HepG2 (cell line): Measurements from ENCODE around the gene MTMR4. TPM values are rescaled to one million over a fixed set of nuclear protein-coding genes. Genes with fewer than 3 reads are reported as not detected.

Experiments
- MAF1 ChIP-seq: sonication (generic); formaldehyde crosslinking; IDR thresholded peaks from 2 replicates; pipeline ENCODE4 v1.5.0; 2020; ENCODE audit warnings: missing genetic modification reagents, borderline replicate concordance
- NONO ChIP-seq, 2 experiments: fragments of 450-650 bp in 1 of 2; sonication (generic) in 1 of 2; formaldehyde crosslinking in 1 of 2; IDR thresholded peaks in 1 of 2; conservative IDR thresholded peaks in 1 of 2; 2 replicates each; pipeline versions ENCODE4 v1.6.1 to v1.8.0; 2017 to 2022; ENCODE audit warnings: mild to moderate bottlenecking in 1 of 2, missing genetic modification reagents in 1 of 2, moderate library complexity in 1 of 2
- SIX4 ChIP-seq: sonication (generic); formaldehyde crosslinking; IDR thresholded peaks from 2 replicates; pipeline ENCODE4 v1.4.0; 2020; ENCODE audit warnings: missing genetic modification reagents
- ZNF468 ChIP-seq: sonication (generic); formaldehyde crosslinking; IDR thresholded peaks from 2 replicates; pipeline ENCODE4 v1.8.0; 2022; ENCODE audit warnings: mild to moderate bottlenecking, moderate library complexity, missing genetic modification reagents
- ZNF776 ChIP-seq: sonication (generic); formaldehyde crosslinking; IDR thresholded peaks from 2 replicates; pipeline ENCODE4 v1.4.0; 2020; ENCODE audit warnings: mild to moderate bottlenecking, missing genetic modification reagents
- polyA plus RNA-seq, 8 experiments: library from polyadenylated mRNA; depleted of rRNA in 3 of 8; stranded (reverse) in 7 of 8; unstranded in 1 of 8; fragments of >200 nt; fragmentation: Illumina TruSeq in 4 of 8; extraction: Trizol in 4 of 8; gene quantifications; 2 replicates each; pipeline versions ENCODE4 v1.2.1 to v1.2.3, GENCODE V29; 2011 to 2016; ENCODE audit warnings: low read depth in 4 of 8, missing spikeins in 1 of 8, mixed read lengths in 1 of 8; ENCODE audit not compliant: insufficient read depth in 1 of 8
- total RNA-seq, 5 experiments: library from RNA; depleted of rRNA; stranded (reverse); fragments of >200 nt; fragmentation: Illumina TruSeq; extraction: Trizol; gene quantifications; 2 replicates each; pipeline ENCODE4 v1.2.3, GENCODE V29; 2016; ENCODE audit warnings: low read depth in 1 of 5
- TF ChIP-seq, protein P1 (sequence below): sonication (generic); formaldehyde crosslinking; conservative IDR thresholded peaks from 2 replicates; pipeline ENCODE4 v1.4.0; 2020; ENCODE audit warnings: mild to moderate bottlenecking, missing genetic modification reagents, moderate library complexity
- TF ChIP-seq, protein P2 (sequence below), 2 experiments: sonication (generic) in 1 of 2; formaldehyde crosslinking in 1 of 2; IDR thresholded peaks; 2 replicates each; pipeline versions ENCODE4 v1.4.0 to v1.6.1; 2018 to 2020; ENCODE audit warnings: missing genetic modification reagents in 2 of 2, borderline replicate concordance in 1 of 2, low read depth in 1 of 2, mild to moderate bottlenecking in 1 of 2, missing biosample characterization in 1 of 2
- TF ChIP-seq, protein P3 (sequence below): sonication (generic); formaldehyde crosslinking; IDR thresholded peaks from 2 replicates; pipeline ENCODE4 v1.8.0; 2022; ENCODE audit warnings: low read depth, missing genetic modification reagents

Gene MTMR4
- total and polyA plus RNA-seq, 2 of the 13 experiments (the other 11 are each of a cell fraction or from before 2014, with no cell fraction given), result 62.5 to 65.1 TPM

DNA sequence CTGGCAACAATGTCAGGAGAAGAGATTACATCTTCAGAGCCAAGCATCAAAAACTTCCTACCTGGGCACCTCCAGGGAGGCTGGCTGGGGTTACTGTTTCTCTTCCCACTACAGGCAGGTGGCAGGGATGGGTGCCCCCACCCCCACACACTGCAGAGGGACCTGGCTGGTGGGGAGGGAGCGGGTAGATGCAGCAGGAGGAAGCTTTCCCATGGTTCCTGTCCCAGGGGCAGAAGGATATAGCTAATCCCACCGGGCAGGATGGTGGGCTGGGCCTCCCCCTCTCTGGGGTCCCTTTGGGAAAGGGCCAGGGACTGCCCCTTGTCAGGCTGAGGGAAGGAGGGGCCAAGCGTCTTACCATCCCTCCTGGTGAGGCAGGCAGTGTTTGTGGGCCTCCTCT, 16.7 kb upstream of the MTMR4 start (continued):
- TF ChIP-seq MAF1 (no peak), ZNF776 (CRISPR knock-in tag) (no peak), NONO (IDR thresholded peaks at IDR 0.05) (no peak), NONO (CRISPR knock-in tag; conservative IDR thresholded peaks at IDR 0.05) (no peak), ZNF468 (CRISPR knock-in tag) (no peak), SIX4 (CRISPR knock-in tag) (no peak)
- TF ChIP-seq, protein P1, sequence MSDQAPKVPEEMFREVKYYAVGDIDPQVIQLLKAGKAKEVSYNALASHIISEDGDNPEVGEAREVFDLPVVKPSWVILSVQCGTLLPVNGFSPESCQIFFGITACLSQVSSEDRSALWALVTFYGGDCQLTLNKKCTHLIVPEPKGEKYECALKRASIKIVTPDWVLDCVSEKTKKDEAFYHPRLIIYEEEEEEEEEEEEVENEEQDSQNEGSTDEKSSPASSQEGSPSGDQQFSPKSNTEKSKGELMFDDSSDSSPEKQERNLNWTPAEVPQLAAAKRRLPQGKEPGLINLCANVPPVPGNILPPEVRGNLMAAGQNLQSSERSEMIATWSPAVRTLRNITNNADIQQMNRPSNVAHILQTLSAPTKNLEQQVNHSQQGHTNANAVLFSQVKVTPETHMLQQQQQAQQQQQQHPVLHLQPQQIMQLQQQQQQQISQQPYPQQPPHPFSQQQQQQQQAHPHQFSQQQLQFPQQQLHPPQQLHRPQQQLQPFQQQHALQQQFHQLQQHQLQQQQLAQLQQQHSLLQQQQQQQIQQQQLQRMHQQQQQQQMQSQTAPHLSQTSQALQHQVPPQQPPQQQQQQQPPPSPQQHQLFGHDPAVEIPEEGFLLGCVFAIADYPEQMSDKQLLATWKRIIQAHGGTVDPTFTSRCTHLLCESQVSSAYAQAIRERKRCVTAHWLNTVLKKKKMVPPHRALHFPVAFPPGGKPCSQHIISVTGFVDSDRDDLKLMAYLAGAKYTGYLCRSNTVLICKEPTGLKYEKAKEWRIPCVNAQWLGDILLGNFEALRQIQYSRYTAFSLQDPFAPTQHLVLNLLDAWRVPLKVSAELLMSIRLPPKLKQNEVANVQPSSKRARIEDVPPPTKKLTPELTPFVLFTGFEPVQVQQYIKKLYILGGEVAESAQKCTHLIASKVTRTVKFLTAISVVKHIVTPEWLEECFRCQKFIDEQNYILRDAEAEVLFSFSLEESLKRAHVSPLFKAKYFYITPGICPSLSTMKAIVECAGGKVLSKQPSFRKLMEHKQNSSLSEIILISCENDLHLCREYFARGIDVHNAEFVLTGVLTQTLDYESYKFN (CRISPR knock-in tag), result no peak
- TF ChIP-seq, protein P2, sequence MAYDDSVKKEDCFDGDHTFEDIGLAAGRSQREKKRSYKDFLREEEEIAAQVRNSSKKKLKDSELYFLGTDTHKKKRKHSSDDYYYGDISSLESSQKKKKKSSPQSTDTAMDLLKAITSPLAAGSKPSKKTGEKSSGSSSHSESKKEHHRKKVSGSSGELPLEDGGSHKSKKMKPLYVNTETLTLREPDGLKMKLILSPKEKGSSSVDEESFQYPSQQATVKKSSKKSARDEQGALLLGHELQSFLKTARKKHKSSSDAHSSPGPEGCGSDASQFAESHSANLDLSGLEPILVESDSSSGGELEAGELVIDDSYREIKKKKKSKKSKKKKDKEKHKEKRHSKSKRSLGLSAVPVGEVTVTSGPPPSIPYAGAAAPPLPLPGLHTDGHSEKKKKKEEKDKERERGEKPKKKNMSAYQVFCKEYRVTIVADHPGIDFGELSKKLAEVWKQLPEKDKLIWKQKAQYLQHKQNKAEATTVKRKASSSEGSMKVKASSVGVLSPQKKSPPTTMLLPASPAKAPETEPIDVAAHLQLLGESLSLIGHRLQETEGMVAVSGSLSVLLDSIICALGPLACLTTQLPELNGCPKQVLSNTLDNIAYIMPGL (CRISPR knock-in tag; IDR thresholded peaks at IDR 0.05; ENCODE audit: borderline replicate concordance in 1 of 2, low read depth in 1 of 2), result no peak
- TF ChIP-seq, protein P3, sequence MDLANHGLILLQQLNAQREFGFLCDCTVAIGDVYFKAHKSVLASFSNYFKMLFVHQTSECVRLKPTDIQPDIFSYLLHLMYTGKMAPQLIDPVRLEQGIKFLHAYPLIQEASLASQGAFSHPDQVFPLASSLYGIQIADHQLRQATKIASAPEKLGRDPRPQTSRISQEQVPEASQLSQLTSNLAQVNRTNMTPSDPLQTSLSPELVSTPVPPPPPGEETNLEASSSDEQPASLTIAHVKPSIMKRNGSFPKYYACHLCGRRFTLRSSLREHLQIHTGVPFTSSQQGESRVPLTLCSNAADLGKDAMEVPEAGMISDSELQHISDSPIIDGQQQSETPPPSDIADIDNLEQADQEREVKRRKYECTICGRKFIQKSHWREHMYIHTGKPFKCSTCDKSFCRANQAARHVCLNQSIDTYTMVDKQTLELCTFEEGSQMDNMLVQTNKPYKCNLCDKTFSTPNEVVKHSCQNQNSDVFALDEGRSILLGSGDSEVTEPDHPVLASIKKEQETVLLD (CRISPR knock-in tag), result no peak
